Activated naive CD4-positive, alpha-beta T cell treated with anti-CD3 and anti-CD28 coated beads, Interleukin-2, amount 10 ng/mL, durations not matched to agents 5 hours and 36 hours (primary cell): Measurements from ENCODE around the gene HKDC1. TPM values are rescaled to one million over a fixed set of nuclear protein-coding genes. Genes with fewer than 3 reads are reported as not detected.

Experiments
- total RNA-seq, 2 experiments: library from RNA; stranded (reverse); gene quantifications; one replicate each; pipeline ENCODE4 v1.2.3, GENCODE V29; 2021

HKDC1 gene, protein sequence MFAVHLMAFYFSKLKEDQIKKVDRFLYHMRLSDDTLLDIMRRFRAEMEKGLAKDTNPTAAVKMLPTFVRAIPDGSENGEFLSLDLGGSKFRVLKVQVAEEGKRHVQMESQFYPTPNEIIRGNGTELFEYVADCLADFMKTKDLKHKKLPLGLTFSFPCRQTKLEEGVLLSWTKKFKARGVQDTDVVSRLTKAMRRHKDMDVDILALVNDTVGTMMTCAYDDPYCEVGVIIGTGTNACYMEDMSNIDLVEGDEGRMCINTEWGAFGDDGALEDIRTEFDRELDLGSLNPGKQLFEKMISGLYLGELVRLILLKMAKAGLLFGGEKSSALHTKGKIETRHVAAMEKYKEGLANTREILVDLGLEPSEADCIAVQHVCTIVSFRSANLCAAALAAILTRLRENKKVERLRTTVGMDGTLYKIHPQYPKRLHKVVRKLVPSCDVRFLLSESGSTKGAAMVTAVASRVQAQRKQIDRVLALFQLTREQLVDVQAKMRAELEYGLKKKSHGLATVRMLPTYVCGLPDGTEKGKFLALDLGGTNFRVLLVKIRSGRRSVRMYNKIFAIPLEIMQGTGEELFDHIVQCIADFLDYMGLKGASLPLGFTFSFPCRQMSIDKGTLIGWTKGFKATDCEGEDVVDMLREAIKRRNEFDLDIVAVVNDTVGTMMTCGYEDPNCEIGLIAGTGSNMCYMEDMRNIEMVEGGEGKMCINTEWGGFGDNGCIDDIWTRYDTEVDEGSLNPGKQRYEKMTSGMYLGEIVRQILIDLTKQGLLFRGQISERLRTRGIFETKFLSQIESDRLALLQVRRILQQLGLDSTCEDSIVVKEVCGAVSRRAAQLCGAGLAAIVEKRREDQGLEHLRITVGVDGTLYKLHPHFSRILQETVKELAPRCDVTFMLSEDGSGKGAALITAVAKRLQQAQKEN
- total RNA-seq: 1 to 10 TPM; 6.9 to 9.6 TPM

DNA sequence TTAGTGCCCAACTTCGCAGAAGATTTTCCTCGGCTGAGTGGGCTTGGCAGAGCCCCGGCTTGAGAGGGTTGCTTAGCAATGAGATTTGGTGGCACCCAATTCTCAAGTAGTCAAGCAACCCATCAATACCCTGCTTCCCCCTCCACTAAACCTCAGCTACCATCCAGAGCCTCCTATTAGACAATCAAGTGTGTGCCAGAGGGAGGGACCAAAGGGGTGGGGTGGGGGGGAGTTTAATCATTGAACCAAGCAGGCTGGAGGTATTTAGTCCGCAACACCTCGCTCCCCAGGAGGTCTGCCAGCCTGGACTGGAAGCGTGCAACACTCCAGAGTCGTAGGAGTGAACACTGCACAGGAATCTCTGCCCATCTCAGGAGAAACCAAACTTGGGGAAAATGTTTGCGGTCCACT, at the start of gene HKDC1:
Gene HKDC1 (plus strand): TSS at position 292 of the 411 bp plus-strand sequence. CDS start 104 bp downstream, at position 396.

DNA sequence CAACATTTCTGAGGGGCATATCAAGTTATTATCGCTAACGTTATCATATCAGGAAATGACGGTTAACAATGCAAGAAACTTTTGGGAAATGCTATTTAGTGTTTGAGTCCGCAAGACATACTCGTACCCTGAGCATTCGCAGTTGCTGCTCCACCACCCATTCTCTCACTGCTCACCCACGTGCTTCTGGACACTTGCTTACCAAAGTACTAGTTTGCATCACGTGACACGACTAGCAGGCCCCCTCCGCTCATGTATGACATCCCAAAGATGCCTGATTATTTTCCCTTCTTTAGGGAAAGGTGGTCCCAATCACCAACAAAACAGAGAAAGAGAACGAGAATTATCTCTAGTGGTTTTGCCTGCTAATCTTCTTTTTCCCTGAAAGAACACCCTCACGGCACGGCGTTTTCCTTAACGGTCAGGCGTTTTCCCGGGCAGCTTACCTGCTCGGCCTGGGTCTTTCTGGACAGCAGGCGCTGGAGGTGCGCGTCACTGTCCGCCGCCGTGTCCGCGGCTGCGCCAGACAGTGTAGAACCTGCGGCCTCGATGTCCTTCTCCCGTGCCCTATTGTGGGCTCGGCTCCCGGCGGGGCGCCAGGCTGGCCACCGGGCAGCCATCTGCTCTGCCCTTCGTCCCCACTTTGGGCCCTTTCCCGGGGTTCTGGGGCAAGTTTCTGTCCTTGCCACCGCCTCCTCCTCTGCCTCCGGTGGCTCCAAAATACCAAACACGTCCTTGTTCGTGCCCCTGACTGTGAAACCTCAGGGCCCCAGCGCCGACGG, 40.2 kb upstream of the HKDC1 start, which contains the start of gene SUPV3L1:
Gene SUPV3L1 (plus strand): TSS at position 492 of the 782 bp plus-strand sequence. CDS start 58 bp downstream, at position 550.

DNA sequence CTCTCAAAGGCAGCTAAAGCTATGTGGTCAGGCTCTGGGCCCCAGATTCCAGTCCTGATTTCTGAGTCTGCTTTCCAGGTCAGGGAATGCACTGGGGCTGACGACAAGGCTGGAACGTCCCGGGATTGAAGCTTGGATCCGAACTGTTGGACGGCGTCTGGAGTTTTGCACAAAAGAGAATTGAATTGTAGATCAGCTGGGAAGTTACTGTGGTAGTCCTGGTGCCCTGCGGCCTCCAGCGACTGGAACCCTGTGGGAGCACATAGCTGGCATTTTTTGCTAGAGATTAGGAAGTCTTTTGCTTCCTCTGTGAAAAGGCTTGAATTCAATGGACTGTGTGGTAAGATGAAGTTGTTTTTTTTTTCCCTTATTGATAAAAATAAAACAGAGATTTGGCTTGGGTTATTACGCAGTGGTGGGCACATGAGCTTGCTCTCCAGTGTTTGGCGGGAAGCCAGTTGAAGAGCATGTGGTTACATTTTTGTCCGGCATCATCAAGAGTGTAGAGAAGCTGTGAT, 58.4 kb downstream of the HKDC1 start, which contains the start of gene HK1:
Gene HK1 (plus strand): TSS at position 51 of the 518 bp plus-strand sequence.

Other genes with a start within 250 kb of the HKDC1 start
- 10 to 100 TPM; 10.9 to 12.7 TPM for gene KIFBP, start 231.5 kb upstream of the HKDC1 start, total RNA-seq
- 100 to 1,000 TPM; 145 to 150 TPM for gene SRGN, start 132.2 kb upstream of the HKDC1 start, total RNA-seq
- gene VPS26A, start 96.2 kb upstream of the HKDC1 start, total RNA-seq: 10 to 100 TPM; 39.7 to 40.6 TPM
- 10 to 100 TPM; 30.0 to 30.3 TPM for gene SUPV3L1, start 40.1 kb upstream of the HKDC1 start, total RNA-seq
- 100 to 1,000 TPM; 122 to 126 TPM for gene HK1, start 58.2 kb downstream of the HKDC1 start, total RNA-seq
- not detected for gene TACR2, start 196.6 kb downstream of the HKDC1 start, total RNA-seq
- gene TSPAN15, start 231.1 kb downstream of the HKDC1 start, total RNA-seq: 10 to 100 TPM; 10.5 to 10.7 TPM